T-helper 2 cell (primary cell): Measurements from ENCODE around the gene TMC3.

Experiments
- DNase-seq, 5 experiments: peaks; one replicate each; pipeline versions ENCODE4 v3.0.0 to v3.0.0-alpha.2; 2012 to 2022

The TMC3 gene

DNA sequence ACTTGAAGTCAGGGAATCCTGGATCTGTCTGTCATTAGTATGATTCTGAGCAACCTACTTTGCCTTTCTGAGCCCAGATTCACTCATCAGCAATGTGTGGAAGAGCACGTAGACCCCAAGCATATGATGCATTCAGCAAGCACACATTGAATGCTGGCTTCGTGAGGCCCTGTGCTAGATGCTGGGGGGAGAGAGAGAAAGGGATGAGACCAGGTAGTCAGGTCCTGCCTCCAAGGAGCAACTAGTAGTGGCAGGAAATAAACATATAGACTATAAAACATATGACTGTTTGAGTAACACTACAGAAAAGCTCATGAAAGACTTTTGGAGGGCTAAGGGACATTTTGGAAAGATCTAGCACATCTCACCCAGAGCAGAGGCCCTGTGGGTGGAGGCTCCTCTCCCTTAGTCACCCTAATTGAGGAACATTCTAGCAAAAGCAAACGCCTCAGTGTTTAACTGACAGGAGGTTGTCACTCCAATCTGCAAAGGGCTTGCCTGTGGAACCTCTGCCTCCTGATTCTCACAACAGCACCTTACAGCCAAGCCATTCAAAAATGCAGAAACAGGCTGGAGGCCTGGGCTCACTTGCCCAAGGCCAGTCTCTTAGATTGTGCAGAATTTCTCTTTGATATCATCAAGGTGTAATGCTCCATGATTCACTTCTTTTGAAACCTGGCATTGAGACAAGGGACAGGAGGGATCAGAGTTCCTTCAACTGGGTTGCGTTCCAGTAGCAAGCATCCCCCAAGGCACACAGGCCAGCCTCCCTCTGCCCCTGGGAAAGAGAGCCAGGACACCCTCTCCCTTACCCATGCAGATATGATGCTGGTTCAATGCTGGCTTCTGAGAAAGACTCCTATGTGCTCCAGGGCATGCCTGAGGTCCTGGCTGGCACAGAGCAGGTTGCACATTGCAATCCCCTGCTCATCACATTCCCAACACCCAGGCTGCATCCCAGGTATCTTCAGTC, 76.1 kb downstream of the TMC3 start:
- peak in 1 of 5 experiments; percentile 48 for DNase-seq

DNA sequence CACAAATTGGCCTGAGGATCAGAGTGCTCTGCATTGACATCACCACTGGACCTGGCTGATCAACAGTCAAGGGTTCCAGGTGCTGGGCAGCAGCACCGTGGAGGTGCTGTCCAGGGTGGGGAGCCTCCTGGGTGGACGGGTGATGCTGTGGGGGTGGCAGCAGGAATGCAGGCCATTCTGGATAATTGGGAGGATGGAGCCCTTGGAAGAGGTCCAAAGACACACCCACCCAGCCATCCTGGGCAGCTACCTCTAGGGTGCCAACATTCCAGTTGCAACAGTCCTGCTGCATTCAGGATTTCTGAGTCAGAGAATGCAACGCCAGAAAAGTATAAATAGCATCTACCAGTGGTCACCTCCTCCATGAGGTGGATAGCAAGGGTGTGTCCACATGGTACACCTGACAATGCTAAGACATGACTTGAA, 76.9 kb downstream of the TMC3 start:
- DNase-seq = no peak

DNA sequence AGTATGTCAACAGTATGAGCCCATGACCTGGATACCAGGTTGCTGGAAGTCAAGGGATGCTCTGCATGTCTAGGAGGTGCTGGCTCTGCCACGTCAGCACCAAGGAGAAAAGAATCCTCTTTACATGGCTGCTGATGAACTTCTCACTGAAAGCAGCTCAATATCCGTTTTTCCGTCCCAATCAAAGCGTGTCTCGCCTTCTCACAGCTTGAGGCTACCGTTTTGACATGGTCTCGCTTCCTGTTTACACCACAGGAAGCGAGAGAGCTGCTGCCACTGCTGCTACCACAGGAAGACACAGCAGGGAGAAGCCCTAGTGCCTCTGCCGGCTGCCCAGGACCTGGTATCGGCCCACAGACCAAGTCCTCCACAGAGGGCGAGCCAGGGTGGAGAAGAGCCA, 77.3 kb downstream of the TMC3 start:
- peak; percentile 26 to 98 (median 63) for DNase-seq

- no peak for DNase-seq
Measured at GRCh38 chr15:81296186-81296585, 77.8 kb downstream of the TMC3 start.

DNA sequence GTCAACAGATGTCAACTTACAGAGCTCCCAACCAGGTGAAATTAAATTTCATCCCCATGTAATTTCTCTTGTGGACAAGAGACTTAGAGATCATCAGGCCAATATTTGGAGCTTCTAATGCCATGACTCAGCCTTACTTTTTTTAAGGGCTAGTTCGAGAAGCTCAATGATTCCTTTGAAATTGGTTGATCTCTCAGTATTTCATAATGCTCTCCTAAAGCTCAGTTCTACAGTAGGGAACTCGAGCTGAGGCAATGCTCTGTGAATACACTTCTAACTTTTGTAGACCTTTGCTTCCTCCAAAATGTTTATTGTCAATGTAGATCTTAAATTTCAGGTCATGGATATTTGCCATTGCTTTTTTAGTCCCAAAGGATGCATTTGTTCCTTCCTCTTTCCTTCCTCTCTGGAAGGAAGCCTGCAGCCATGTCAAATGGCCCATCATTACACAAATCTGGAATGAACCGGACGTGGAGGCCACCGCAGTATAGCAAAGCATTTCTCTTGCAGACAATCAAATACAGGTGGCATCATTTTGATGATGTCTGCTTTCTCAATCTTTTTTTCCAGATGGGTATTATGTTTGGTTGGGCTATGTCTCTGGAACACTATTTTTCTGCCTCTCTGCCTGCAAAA, 78.4 kb downstream of the TMC3 start:
- DNase-seq = peak in 1 of 5 experiments; percentile 77

GRCh38 chr15:81294516-81294880, 79.5 kb downstream of the TMC3 start:
- DNase-seq = peak in 1 of 5 experiments; percentile 52

GRCh38 chr15:81293728-81294515, 80.1 kb downstream of the TMC3 start:
- peak; percentile 30 to 98 (median 69) for DNase-seq

DNA sequence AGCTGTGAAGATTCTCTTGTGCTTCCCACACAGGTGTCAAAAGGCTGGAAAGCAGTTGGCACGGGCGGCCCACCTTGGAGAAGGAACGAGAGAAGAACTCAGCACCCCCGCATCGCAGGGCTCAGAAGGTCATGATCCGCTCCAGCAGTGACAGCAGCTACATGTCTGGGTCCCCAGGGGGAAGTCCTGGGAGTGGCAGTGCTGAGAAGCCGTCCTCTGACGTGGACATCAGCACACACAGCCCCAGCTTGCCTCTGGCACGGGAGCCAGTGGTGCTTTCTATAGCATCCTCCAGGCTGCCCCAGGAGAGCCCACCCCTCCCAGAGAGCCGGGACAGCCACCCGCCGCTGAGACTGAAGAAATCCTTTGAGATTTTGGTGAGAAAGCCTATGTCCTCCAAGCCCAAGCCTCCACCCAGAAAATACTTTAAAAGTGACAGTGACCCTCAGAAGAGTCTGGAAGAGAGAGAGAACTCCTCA, 81.5 kb downstream of the TMC3 start:
- peak; percentile 22 to 82 (median 41) for DNase-seq

GRCh38 chr15:81291916-81292522, 82.0 kb downstream of the TMC3 start:
- DNase-seq = no peak

- DNase-seq = no peak
Measured at GRCh38 chr15:81289910-81290309, 84.1 kb downstream of the TMC3 start.

- no peak for DNase-seq
Measured at GRCh38 chr15:81288616-81289015, 85.4 kb downstream of the TMC3 start.

DNA sequence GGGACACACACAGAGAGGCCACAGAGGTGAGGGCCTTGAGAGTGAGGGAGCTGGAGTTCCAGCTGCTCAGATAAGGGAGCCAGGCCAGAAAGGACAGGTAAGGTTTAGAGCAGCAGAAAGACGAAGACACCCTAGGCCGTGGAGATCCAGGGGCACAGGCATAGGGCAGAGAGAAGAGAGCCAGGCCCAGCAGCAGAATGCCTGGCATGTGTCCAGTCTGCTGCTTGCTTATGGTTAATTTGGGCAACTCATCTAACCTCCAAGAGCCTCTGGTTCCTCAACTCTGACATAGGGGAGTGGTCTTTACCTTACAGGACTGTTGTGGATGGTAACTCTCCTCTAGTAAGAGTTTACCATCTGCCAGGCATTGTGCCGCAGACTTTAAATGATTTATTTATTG, 86.0 kb downstream of the TMC3 start:
- DNase-seq = no peak

DNA sequence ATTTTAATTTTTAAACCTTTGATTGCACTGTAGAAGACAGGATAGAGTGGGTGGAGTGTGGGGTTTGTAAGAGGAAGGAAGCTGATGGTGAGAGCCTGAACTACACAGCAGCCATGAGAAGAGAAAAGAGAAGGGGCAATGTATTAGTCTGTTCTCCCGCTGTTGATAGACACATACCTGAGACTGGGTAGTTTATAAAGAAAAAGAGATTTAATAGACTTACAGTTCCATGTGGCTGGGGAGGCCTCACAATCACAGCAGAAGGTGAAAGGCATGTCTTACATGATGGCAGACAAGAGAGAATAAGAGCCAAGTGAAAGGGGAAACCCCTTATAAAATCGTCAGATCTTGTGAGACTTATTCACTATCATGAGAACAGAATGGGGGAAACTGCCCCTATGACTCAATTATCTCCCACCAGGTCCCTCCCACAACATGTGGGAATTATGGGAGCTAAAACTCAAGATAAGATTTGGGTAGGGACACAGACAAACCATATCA, 87.3 kb downstream of the TMC3 start:
- DNase-seq = peak in 2 of 5 experiments; percentile 44 to 64

DNA sequence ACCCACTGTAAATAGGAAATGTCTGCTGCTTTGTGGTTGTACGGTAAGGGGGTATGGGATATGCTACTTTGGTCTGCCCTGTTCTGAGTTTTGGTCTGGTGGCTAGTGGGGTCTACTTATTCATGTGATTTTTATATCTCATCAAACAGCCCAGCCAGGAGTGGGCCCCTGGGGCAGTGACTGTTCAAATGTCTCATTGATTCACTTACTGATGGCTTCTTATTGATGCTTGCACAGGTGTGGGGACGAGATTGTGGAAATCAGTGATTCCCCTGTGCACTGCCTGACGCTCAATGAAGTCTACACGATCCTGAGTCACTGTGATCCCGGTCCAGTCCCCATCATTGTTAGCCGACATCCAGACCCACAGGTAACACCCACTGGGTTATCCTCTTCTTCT, 88.6 kb downstream of the TMC3 start:
- DNase-seq = no peak

- DNase-seq = no peak
Measured at GRCh38 chr15:81284256-81285031, 89.6 kb downstream of the TMC3 start.

DNA sequence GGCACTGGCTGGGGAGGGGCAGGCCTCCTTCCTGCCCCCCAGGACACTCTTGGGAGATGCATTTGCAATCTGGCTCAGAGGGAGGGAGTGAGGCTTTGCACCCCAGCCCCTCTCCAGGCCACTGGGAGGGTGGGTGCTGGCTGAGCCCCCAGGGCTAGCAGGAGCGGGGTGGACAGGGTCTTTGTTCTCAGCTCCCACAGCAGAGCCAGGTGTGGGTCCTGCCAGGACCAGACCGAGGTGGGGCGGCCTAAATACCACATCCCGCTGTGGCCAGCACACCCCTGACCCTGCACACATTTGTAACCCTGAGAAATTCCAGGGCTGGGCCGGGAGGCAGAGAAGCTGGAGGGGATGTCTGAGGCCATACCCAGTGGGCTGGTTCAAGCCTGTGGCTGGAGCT, 91.1 kb downstream of the TMC3 start:
- DNase-seq = no peak

GRCh38 chr15:81282606-81282895, 91.5 kb downstream of the TMC3 start:
- no peak for DNase-seq

DNA sequence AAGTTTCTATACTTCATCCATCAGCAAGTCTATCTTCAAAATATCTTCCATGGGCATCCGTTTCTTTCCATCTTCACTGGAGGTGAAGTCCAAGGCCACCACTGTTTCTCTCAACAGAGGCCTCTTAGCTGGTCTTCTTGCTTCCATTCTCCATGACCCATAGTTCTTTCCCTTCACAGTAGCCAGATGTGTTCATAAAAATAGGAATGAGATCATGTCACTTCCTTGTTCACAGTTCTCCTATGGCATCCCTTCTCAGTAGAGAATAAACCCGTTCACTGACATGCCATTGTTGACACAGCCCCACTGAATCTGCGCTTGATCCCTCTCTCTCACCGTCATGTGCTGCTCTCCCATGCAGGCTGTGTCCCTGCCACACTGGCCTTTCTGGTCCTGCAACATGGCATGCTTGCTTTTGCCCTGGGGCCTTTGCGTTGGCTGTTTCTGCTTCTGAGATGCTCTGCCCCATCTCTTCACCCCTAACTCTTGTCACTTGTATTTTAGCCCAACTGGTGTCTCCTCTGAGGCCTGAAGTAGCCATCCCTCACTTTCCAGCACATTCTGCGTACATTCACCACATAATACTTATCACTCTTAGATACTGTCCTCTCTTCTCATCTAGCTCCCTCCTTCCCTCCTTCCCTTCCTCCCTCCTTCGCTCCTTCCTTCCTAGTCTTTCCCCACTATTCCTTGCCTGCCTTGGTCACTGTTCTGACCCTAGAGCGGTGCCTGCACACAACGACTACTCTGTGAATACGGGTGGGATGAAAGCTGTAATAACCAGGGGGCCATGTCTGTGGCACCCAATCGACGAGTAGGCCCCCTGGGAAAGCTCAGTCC, 92.0 kb downstream of the TMC3 start:
- no peak for DNase-seq

DNA sequence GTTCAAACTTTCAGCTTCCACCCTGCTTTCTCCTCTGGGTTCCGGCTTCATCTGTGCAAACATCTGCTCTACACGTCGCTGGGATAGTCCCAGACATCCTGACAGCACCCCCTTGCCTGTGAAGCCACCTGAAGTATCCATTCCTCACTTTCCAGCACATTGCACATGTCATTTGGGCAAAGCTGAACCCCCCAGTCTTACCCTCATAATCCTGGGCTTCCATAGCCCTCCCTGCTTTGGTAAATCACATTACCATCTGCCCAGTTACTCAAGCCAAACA, 92.6 kb downstream of the TMC3 start:
- DNase-seq = no peak
